Hepatic stellate cell (primary cell): ENCODE measurements around the gene NCAPD3.
A peak's percentile ranks its signal among the peaks of the same experiment; 100 is the strongest.

ENCODE experiments used
- DNase-seq: peaks from one replicate; pipeline ENCODE4 v3.0.0; 2011; ENCODE audit warnings: low spot score

Gene NCAPD3

DNA sequence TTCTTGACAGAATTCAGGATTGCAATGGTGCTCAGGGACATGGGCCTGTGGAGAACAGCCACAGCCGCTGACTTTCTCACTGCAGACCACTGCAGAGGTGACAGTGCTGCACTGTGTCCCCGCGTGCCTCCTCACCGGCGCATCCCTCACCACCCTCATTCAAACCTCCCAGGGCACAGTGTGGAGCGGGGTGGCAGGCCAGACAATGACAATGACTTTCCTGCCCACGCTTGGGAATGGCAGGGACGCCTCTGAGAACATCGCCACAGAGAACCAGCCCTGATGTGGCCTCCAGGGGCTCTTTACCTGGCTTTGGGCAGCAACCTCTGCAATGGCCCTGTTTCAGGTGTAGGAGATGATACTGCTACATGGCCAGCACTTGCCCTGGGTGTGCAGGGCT is 65.7 kb downstream of the NCAPD3 start:
- DNase-seq, result no peak

DNA sequence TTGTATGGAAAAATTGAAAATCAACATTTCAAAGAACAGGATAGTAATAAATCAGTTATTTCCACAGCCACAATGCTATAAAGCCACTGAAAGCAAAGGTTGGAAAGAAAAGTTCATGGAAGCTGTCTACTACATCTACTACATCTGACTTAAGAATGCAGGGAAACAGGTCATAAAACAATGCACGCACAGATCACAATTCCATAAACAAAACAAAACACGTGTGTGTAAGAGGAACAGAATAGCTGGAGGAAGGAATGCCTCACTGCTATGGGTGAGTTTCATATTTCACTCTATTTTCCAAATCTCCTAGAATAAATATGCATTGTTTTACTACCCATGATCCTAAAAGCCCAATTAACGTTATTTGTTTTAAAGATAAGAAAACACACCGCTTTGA is 66.3 kb downstream of the NCAPD3 start:
- DNase-seq, result no peak

DNA sequence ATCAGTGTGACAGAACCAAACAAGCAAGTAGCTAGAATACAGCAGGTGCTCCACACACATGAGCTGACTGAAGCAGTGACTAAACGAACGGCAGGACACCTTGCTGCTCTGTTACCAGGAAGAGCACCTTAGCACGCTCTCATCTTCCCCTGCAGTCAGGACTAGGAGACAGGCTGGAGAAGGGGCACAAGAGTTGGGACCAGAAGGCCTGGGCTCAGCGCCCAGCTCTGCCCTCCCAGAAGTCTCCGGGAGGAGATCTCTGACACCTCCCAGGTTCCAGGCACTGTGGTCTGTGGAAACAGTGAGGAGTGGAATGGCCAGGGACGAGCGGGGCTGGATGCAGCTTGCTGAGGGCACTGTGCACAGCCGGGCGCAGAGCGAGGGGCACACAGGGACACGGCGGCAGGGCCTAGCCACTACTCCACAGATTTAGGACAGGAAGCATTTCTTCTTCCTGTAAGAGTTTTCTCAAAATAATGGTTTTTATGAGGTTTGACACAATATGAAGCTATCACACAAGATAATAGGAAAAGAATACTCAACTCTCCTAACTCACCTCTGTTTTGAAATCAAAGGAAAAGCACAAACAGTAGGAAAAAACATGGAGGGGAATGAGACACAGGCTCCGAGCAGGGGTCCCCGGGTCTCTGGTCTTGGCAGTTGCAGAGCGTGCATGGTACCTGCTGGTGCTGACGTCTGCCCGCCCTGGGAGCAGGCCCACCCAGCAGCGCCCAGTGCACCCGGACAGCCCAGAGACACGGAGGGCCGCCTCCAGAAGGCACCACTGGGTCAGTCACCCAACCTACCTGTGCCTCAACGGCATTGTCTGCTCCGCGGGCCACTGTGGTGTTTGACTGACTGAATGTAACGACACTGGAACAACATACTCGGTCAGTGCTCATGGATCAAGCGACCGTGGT is 67.6 kb downstream of the NCAPD3 start:
- no peak for DNase-seq

DNA sequence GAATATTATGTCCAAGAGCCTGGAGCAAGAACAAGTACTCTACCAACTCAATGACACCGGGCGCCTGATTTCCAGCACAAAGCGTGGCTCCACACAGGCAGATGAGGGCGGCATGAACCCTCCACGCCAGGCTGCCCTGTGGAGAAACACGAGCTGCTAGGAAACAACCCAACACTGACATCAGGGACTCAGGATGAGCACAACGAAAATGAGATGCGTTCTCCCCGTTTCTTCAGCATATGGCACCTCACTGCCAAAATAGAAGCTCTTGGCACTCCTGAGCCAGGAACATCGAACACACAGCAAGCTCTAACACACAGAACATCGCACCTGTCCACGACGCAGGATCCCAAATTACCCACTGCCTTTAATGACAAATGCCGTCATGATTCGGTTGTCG is 68.3 kb downstream of the NCAPD3 start:
- no peak for DNase-seq

DNA sequence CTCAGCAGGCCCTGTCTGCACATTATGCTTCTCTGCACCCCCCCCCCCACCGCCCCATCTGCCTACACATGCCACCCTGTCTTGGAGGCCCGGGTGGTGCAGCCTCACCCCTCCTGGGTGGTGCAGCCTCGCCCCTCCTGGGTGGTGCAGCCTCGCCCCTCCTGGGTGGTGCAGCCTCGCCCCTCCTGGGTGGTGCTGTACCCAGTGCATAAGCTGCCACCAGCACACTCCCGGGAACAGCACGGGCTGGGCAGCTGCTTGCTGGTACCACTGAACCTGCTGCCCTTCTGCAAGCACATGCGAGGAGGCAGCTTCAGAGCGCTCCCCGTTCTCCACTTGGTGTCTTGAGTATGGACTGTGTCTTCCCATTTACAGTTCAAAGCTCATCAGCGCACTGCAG is 69.3 kb downstream of the NCAPD3 start:
- no peak for DNase-seq

DNA sequence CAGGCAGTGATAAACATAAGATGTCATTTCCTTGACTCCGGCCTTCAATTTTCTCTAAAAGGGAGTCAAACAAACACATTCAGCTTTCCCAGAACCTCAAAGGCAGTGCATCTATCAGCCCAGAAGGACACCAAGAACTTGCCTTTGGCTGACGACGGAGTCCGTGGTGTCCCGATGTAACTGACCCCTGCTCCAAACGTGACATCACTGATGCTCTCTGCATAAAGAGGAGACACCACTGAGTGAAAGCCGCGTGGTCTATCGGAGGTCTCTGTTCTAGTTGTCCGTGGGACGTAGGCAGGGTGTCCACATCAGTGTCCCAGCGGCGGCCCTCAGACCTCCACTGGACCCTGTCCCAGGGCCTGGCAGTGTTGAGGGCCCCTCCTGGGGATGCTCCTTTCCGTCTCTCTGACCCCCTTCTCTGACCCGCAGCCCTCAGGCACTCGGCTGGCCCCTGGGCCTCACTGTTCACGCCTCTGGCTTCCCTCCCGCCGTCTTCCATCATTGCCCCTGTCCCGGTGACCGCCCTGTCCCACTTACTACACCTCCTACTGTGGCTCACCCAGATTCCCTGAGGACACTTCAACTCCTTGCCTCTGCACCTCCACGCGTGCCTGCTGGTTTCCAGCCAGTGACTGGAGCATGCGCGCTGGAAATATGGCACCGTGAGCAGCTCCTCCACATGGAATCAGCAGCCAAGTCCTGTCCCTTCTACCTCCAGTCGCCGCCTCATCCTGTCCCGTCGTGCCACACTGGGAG is 70.4 kb downstream of the NCAPD3 start:
- no peak for DNase-seq

DNA sequence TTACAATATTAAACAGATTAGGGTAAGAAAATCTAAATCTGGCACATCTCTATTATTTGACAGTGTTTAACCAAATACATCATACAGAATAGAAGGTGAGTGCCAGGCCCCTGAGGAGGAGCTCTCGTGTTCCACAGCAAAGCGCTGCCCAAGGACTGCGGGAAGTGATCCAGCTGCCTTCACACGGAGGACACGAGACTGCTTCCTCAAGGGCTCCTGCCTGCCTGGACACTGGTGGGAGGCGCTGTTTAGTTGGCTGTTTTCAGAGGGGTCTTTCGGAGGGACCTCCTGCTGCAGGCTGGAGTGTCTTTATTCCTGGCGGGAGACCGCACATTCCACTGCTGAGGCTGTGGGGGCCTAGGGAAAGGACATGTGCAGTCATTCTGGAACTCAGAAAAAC is 71.1 kb downstream of the NCAPD3 start:
- no peak for DNase-seq

DNA sequence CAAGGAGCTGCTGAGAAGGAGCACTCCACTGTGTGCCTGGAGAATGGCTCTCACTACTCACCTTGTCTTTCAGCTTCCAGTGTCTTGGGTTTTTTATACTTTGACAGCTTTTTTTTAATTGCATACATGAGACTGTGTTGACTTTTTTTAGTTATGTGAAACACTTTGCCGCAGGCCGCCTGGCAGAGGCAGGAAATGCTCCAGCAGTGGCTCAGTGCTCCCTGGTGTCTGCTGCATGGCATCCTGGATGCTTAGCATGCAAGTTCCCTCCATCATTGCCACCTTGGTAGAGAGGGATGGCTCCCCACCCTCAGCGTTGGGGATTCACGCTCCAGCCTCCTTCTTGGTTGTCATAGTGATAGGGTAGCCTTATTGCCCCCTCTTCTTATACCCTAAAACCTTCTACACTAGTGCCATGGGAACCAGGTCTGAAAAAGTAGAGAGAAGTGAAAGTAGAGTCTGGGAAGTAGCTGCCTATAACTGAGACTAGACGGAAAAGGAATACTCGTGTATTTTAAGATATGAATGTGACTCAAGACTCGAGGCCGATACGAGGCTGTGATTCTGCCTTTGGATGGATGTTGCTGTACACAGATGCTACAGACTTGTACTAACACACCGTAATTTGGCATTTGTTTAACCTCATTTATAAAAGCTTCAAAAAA is 72.6 kb downstream of the NCAPD3 start:
- no peak for DNase-seq

DNA sequence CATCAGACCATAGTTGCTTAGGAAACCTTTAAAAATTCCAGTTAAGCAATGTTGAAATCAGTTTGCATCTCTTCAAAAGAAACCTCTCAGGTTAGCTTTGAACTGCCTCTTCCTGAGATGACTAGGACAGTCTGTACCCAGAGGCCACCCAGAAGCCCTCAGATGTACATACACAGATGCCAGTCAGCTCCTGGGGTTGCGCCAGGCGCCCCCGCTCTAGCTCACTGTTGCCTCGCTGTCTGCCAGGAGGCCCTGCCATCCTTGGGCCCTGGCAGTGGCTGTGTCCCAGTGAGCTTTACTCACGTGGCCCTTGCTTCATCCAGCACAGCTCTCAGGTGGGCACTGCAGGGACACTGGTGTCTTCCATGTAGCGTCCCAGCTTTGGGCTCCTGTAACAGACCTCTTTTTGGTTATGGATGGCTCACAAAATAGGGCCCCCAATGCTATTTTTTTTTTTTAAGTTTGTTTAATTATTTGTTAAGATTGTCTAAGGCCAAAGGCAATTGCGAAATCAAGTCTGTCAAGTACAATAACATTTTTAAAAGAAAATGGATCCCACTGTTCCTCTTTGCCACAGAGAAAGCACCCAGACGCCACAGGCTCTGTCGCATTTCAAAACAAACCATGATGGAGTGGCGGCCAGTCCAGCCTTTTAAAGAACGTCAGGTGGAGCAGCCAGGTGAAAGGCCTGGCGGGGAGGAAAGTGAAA is 73.4 kb downstream of the NCAPD3 start:
- no peak for DNase-seq

DNA sequence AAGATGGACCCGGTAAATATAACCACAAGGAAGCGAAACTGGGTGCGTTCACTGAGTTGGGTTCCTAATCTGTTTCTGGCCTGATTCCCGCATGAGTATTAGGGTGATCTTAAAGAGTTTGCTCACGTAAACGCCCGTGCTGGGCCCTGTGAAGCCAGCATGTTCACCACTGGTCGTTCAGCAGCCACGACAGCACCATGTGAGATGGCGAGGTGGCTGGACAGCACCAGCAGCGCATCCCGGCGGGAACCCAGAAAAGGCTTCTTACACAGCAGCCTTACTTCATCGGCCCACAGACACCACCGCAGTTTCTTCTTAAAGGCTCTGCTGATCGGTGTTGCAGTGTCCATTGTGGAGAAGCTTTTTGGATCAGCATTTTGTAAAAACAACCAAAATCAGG is 74.4 kb downstream of the NCAPD3 start:
- DNase-seq, result no peak

DNA sequence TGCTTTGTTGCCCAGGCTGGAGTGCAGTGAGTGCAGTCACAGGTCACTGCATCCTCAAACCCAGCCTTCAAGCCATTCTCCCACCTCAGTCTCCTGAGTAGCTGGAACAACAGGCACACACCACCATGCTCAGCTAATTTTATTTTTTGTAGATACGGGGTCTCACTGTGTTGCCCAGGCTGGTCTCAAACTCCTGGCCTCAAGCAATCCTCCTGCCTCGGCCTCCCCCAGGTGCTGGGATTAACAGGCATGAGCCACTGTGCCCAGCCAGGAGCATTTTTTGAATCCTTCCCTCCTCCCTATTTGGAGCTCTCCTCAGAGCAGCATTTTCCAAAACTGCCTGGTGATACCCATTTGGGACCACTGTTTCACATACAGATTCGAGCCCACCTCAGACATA is 77.2 kb downstream of the NCAPD3 start:
- no peak for DNase-seq

DNA sequence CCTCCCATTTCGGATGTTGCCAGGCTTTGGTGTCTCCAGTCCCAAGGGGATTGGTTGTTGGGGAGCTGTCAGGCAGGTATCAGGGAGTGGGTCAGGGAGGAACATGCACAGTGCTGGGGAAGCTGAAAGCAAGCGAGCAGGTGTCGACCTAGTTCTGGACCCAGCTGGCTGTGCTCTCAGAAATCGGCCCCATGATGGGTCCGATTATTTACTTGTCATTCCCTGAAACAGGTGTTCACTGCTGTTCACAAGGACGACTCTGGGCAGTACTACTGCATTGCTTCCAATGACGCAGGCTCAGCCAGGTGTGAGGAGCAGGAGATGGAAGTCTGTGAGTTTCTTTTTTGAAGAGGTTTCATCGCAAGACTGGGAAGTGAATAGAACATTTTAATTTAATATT is 78.1 kb downstream of the NCAPD3 start:
- no peak for DNase-seq

DNA sequence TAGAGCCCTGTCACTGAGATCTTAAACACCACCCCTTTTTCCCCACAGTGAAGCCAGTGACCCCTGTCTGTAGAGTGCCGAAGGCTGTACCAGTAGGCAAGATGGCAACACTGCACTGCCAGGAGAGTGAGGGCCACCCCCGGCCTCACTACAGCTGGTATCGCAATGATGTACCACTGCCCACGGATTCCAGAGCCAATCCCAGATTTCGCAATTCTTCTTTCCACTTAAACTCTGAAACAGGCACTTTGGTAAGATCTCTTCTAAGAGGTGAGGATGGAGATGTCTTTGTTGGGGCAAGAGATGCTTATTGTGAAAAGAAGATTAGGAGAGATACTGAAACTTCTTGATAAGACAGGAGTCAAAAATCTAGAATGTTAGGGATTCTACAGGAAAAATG is 79.0 kb downstream of the NCAPD3 start:
- no peak for DNase-seq

DNA sequence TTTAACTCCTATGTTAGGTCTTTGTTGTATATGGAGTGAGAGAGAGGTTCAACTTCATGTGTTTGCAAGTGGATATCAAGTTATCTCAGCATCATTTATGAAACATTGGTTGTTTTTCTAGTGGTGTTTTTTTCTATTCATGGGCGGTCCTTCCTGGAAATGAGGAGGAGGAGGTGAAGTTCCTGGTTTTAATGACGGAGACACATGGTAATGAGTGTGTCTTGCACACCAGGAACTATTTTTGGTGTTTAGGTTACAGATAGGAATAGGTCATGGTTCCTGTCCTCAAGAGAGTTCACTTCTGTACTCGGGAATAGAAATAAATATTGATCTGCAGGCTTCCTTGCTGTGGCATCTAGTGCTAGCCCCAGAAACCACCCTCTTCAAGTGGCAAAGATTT is 80.0 kb downstream of the NCAPD3 start:
- DNase-seq, result no peak

DNA sequence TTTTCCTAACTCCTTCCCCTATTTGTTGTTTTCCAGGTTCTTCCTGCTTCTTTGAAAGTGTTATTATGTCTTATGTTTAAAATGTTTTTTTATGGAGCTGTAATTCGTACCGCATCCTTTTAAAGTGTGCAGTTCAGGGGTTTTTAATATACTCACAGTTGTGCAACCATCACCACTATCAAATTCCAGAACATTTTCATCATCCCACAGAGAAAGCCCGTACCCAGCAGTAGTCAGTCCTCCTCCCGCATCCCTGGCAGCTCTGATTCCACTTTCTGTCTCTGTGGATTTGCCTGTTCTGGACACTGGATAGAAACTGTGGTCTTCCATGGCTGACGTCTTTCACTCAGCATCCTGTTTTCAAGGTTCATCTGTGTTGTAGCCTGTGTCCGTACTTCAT is 81.2 kb downstream of the NCAPD3 start:
- DNase-seq, result no peak

DNA sequence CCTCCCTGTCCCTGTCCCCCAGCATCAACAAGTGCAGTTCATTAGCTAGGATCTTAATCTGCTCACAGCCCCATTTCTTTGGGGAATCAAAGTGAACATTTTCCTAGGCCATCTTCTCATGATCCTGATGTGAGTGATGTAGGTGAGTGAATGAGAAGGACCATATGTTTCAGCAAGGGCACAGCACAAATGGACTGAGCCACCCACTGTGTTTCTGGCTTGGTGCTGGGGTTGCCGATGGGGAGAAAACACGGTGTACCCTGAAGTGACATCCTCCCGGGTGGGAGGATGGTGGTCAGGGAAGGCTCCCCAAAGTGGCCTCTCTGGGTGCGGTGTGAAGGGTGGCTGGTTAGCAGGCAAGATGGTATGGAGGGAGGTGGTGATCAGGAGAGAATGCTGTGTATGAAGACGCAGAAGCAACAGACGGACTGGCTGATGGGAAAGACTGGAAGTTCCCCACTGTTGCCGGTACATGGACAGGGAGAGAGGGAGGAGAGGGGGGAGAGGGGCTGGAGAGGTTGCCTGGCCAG is 82.7 kb downstream of the NCAPD3 start:
- DNase-seq, result no peak

DNA sequence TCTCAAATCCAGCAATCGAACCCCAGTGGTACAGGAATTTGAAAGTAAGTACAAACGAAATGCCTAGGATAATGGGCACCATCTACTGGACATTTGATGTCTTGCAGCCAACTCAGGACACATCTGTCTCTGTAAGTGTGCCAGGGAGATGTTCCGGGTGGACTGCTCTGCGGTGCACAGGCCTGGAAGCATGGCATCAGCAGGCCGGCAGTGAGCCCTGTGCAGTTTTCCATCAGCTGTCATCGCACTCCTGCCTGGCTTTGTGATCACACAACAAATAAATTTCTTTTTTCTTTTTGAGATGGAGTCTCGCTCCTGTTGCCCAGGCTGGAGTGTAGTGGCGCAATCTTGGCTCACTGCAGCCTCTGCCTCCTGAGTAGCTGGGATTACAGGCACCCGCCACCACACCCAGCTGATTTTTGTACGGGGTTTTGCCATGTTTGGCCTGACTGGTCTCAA is 83.9 kb downstream of the NCAPD3 start:
- DNase-seq, result peak; percentile 78

DNA sequence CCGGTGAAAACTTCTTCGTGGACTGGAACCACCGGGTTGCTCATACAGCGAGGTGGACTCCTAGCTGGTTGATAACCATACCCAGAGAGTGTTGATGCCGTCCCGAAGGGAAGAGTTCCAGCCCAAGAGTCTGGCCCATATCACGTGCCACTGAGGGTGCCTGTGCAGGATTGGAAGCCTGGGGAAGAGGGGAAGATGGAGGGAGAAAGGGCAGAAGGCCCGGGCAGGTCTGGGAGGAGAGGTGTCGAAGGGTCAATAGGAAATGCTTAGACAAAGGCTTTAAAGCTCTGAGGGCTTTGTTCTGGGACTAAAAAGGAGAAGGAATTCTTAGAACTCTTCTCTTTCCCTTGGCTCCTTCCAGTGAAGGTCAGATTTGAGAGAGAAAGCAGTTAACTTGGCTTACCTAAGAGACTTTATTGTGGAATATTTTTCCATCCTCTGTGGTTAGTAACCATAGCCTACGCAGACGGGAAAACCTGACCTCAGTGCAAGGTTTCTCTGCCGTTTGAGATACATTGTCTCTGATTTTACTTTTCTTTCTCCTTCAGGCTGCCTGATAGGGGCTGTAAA is 84.4 kb downstream of the NCAPD3 start:
- DNase-seq, result no peak

DNA sequence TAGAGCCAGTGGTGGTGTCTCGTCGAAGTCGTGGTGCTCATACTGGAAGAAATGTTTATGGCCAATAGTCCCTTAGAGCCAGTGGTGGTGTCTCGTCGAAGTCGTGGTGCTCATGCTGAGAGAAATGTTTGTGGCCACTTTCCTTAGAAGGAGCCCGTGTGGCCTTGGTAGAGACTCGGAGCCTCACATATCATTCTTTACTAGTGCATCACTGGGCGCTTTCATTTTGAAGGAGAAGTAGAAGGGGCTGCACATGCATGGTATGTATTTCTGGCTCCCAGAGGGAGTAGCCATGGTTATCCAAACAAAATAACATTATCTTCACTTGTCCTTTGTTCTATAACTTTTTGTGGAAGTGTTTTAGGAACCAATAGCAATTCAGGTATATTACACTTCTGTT is 85.4 kb downstream of the NCAPD3 start:
- no peak for DNase-seq

DNA sequence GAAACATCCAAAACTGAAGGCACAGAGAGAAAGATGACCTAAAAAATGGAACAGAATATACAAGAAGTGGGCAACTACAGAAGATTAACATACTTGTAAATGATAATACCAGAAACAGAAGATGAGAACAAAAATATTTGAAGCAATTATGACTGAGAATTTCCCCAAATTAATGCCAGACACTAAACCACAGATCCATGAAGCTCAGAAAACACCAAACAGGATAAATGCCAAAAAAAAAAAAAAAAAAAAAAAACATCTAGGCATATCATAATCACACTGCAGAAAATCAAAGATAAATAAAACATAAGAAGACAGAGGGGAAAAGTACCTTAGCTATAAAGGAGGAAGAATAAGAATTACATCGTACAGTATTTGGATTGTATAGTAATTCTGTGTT is 89.6 kb downstream of the NCAPD3 start:
- DNase-seq, result no peak

DNA sequence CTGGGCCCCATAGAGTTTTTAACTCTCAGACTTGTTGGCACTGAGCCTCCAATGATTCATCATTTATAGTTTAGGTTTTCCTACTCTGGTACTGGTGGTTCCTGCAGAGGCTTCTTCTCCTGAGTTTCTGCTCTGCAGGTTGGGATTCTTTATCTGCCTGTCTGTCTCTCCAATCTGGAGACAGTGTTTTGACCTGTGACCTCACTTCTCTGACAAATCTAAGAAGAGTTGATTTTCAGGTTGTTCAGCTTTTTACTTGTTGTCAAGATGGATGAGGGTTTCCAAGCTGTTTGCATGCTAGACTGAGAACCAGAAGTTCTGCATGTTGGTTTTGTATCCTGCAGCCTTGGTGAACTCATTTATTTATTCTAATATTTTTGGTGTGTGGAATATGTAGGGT is 91.0 kb downstream of the NCAPD3 start:
- no peak for DNase-seq
